Bronchial epithelial cell (primary cell): ENCODE results near the gene CCDC190. TPM values are rescaled to one million over a fixed set of nuclear protein-coding genes. Genes with fewer than 3 reads are reported as not detected.
A peak's percentile ranks its signal among the peaks of the same experiment; 100 is the strongest.
"Not testable (repeated sequence)": the region's sequence is repeated elsewhere in the genome, so short reads cannot be mapped to it uniquely, and the experiment has no call there.

Experiments used
- DNase-seq: peaks from one replicate; pipeline ENCODE4 v3.0.0-alpha.2; 2010; ENCODE audit warnings: low read depth
- FAIRE-seq: peaks from 2 replicates; lab custom pipeline; 2011; peaks lifted over from hg19 to GRCh38; lab: Jason Lieb, UNC
- H3K27me3 ChIP-seq: 2 replicates; pipeline ENCODE4 v1.5.1; 2011; ENCODE audit warnings: low read length; ENCODE audit not compliant: control insufficient read depth, insufficient read depth
- H3K36me3 ChIP-seq: 2 replicates; pipeline ENCODE4 v1.5.1; 2011; ENCODE audit warnings: low read length; ENCODE audit not compliant: control insufficient read depth, insufficient read depth
- H3K4me3 ChIP-seq: 2 replicates; pipeline ENCODE4 v1.5.1; 2011; ENCODE audit warnings: mild to moderate bottlenecking, low read depth, low read length, control low read depth
- CTCF ChIP-seq: IDR thresholded peaks from 2 replicates; pipeline ENCODE4 v1.5.1; 2011; ENCODE audit warnings: mild to moderate bottlenecking, moderate library complexity, low read length, control low read depth, inconsistent platforms; ENCODE audit not compliant: insufficient read depth, severe bottlenecking
- total RNA-seq: library from RNA; depleted of rRNA; stranded (reverse); fragments of >200 nt; gene quantifications from 2 replicates; pipeline ENCODE4 v1.2.1, GENCODE V29; 2014

CCDC190 gene
- total RNA-seq, 1 donor from 2014 or later: not detected

- Histone ChIP-seq H3K4me3 (no peak overlapping the region), H3K36me3 (no peaks in the 10 kb centered on the region), H3K27me3 (no peaks in the 10 kb centered on the region)
- no peak for FAIRE-seq
- TF ChIP-seq CTCF: no peak
- DNase-seq: no peak
Measured at GRCh38 chr1:162829268-162829667, 31.7 kb downstream of the CCDC190 start.

- Histone ChIP-seq H3K4me3 (no peak overlapping the region), H3K27me3 (no peaks in the 10 kb centered on the region), H3K36me3 (no peaks in the 10 kb centered on the region)
- no peak for DNase-seq
- TF ChIP-seq CTCF: no peak
- FAIRE-seq: no peak
Measured at GRCh38 chr1:162823771-162824525, 37.0 kb downstream of the CCDC190 start.

GRCh38 chr1:162823231-162823630, 37.7 kb downstream of the CCDC190 start:
- no peaks in the 10 kb centered on the region for H3K27me3 ChIP-seq
- H3K36me3 ChIP-seq: no peaks in the 10 kb centered on the region
- TF ChIP-seq CTCF: no peak
- FAIRE-seq (no peak), DNase-seq (no peak)
- H3K4me3 ChIP-seq: no peak overlapping the region

- DNase-seq (no peak), FAIRE-seq (no peak)
Measured at GRCh38 chr1:162822391-162823200, 38.4 kb downstream of the CCDC190 start.

GRCh38 chr1:162818666-162819065, 42.3 kb downstream of the CCDC190 start:
- DNase-seq, H3K36me3 ChIP-seq, H3K4me3 ChIP-seq, H3K27me3 ChIP-seq: not testable (repeated sequence)
- FAIRE-seq: peak; percentile 28

More at GRCh38 chr1:162822391-162823200, 38.4 kb downstream of the CCDC190 start:
- H3K36me3 ChIP-seq: no peaks in the 10 kb centered on the region
- peak overlapping the region; percentile 24 for H3K4me3 ChIP-seq
- no peaks in the 10 kb centered on the region for H3K27me3 ChIP-seq
- TF ChIP-seq CTCF: peak; percentile 10

GRCh38 chr1:162818136-162818535, 42.8 kb downstream of the CCDC190 start:
- not testable (repeated sequence) for H3K36me3 ChIP-seq, FAIRE-seq, H3K4me3 ChIP-seq, H3K27me3 ChIP-seq, DNase-seq

GRCh38 chr1:162812357-162812756, 48.6 kb downstream of the CCDC190 start:
- H3K36me3 ChIP-seq, H3K27me3 ChIP-seq, FAIRE-seq, DNase-seq, H3K4me3 ChIP-seq: not testable (repeated sequence)

GRCh38 chr1:162807503-162807902, 53.5 kb downstream of the CCDC190 start:
- not testable (repeated sequence) for H3K36me3 ChIP-seq, DNase-seq, FAIRE-seq, H3K27me3 ChIP-seq, H3K4me3 ChIP-seq
